Kidney tubule cell (primary cell): ENCODE data around the gene PRR29.

Experiments used
- DNase-seq: peaks from one replicate; pipeline ENCODE4 v3.0.0-alpha.2; 2018; ENCODE audit warnings: low spot score

The PRR29 gene

DNA sequence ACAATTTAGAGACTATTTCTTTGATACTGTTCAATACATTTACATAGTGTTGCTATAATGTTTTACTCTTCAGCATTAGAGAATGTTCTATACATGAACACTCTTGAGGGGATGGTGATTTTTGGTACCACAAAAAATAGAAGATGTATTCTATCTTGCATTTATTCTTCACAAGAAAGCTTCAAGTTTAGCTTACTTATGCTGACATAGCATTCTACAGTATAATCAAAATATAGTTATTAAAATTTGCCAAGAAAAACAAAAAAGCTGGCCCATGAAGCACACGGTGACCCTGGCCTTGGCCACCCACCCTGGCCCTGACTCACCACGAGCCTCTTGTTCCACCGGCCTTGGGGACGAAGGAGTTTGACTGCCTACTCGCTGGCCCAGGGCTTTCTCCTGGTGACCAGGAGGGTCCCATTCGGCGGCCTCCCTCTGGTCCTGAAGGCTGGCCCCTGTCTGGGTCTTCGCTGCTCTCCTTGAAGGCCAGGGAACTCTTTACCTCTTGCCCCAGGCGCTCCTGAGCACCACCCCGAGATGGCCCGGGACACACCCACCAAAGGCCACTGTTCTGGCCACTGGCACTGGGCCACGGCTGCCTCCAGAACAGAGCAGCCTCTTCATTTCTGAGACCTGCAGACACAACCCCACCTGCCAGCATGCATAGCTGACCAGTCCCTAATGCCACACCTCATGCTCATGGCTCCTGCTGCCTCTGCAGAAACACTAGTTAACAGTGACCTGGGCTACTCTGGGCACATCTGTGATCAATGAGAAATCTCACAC, 44.7 kb downstream of the PRR29 start:
- no peak for DNase-seq

DNA sequence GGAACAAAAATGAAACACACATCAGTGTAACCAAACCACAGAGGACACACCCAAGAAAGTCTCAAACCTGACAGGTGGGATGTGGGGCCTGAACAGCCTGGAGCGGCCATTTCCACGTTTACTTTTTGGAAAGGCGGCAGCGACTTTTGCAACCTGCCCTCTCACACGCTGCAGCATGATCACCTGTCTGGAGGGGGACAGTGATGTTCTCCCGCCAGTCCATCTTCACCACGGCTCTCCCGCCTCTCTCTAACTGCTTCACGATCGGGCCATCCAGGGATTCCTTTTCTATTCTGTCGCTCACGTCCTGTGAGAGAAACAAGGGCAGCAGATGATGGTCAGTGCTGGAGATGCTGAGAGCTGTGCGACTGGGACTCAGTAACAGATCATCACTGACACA, 47.0 kb downstream of the PRR29 start:
- no peak for DNase-seq

DNA sequence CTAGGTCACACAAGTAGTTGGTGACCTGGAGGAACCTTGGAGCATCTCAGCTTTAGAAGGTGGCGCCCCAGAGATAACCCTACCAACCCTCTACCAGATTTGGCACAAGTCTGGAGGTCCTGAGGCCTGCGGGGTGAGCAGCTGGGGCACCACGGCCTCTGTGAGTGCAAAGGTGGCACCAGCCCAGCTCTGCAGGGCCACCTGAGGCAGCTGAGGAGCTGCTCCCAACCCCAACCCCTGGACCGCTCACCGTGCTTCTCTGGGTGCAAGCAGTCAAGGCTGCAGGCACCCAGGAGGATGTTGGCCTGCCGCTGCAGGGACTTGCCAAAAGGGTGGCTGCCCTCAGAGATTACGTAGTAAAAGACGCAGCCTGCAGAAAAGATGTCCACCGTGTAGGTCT, 50.7 kb downstream of the PRR29 start:
- DNase-seq, result no peak

DNA sequence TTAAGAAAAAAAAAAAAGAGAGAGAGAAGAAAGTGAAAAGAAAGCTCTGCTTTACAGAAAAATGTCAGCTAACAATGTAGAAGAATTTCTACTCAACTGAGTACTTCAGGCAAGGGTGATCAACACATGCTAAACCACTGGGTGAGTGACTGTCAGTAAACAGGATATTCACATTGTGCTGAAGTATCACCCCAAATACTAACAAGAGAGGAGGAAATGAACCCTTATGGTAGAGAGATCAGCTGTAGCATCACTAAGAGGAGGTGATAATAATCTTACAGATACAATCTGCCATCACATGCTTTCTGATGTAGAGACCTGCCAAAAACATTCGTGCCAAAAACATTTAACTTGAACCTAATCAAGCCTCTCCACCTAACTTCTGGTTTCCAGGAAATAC, 53.0 kb downstream of the PRR29 start:
- no peak for DNase-seq

DNA sequence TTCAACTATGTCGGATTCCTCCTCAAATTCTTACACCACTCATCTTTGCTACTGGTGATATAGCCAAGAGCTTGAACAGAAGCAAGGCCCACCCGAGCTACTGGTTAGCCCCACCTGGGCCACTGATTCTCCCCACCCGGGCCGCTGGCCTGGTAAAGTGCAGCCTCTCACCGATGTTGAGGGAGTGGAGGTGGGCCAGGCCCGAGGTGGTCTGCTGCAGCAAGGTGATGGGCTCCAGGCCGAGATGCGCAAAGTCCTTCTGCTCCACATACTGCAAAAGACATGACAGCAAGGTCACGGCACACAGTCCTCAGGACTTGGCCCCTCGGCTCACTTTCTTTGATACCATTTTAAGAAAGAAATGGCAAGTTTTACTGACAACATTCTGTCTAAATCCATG, 55.0 kb downstream of the PRR29 start:
- no peak for DNase-seq
